HepG2 (cell line): ENCODE results near the gene BCL2. TPM values are rescaled to one million over a fixed set of nuclear protein-coding genes. Genes with fewer than 3 reads are reported as not detected.

Experiments used
- CEBPG ChIP-seq: IDR thresholded peaks from 2 replicates; pipeline ENCODE4 v1.6.1; 2016
- EHMT2 ChIP-seq: fragments of 200-600 bp; sonication (generic); IDR thresholded peaks from 2 replicates; pipeline ENCODE4 v1.7.0; 2017; ENCODE audit warnings: antibody characterized with exemption, low read depth, low read length, borderline replicate concordance
- KDM4B ChIP-seq: sonication (generic); formaldehyde crosslinking; IDR thresholded peaks from 2 replicates; pipeline ENCODE4 v1.4.0; 2020; ENCODE audit warnings: missing genetic modification reagents
- MBD4 ChIP-seq: IDR thresholded peaks from 2 replicates; pipeline ENCODE4 v1.6.1; 2012; ENCODE audit warnings: low read length, inconsistent platforms, borderline replicate concordance
- MIER3 ChIP-seq: IDR thresholded peaks from 2 replicates; pipeline ENCODE4 v1.6.1; 2016; ENCODE audit warnings: missing compliant biosample characterization, borderline replicate concordance
- NFIB ChIP-seq: sonication (generic); formaldehyde crosslinking; IDR thresholded peaks from 2 replicates; pipeline ENCODE4 v1.9.0; 2021; ENCODE audit warnings: missing genetic modification reagents, mild to moderate bottlenecking, borderline replicate concordance
- POLR2AphosphoS2 ChIP-seq: IDR thresholded peaks from 2 replicates; pipeline ENCODE4 v1.6.1; 2011; ENCODE audit warnings: low read depth, low read length, improper control_type of control experiment
- REPIN1 ChIP-seq: sonication (generic); formaldehyde crosslinking; IDR thresholded peaks from 2 replicates; pipeline ENCODE4 v1.8.0; 2022; ENCODE audit warnings: missing genetic modification reagents, low read depth, mild to moderate bottlenecking, borderline replicate concordance
- RFX3 ChIP-seq: IDR thresholded peaks from 2 replicates; pipeline ENCODE4 v1.6.1; 2016; ENCODE audit warnings: missing biosample characterization, missing genetic modification reagents
- SPEN ChIP-seq: sonication (generic); formaldehyde crosslinking; IDR thresholded peaks from 2 replicates; pipeline ENCODE4 v1.5.1; 2020; ENCODE audit warnings: low read depth, mild to moderate bottlenecking, missing genetic modification reagents
- SYNCRIP ChIP-seq: fragments of 200-400 bp; formaldehyde crosslinking; IDR thresholded peaks from 2 replicates; pipeline ENCODE4 v1.6.1; 2018; ENCODE audit warnings: mild to moderate bottlenecking, low read depth, low read length; ENCODE audit not compliant: insufficient read depth
- TFAP4 ChIP-seq: sonication (generic); IDR thresholded peaks from 2 replicates; pipeline ENCODE4 v1.6.1; 2016; ENCODE audit warnings: low read depth, borderline replicate concordance
- ZBTB38 ChIP-seq: sonication (generic); formaldehyde crosslinking; IDR thresholded peaks from 2 replicates; pipeline ENCODE4 v1.5.1; 2020; ENCODE audit warnings: mild to moderate bottlenecking, missing genetic modification reagents
- ZBTB7B ChIP-seq: sonication (generic); formaldehyde crosslinking; IDR thresholded peaks from 2 replicates; pipeline ENCODE4 v1.4.0; 2020; ENCODE audit warnings: missing genetic modification reagents
- ZC3H13 ChIP-seq: sonication (generic); formaldehyde crosslinking; IDR thresholded peaks from 2 replicates; pipeline ENCODE4 v1.8.1; 2023; ENCODE audit warnings: mild to moderate bottlenecking, missing genetic modification reagents, moderate library complexity
- ZNF546 ChIP-seq: sonication (generic); formaldehyde crosslinking; conservative IDR thresholded peaks from 2 replicates; pipeline ENCODE4 v1.8.1; 2023; ENCODE audit warnings: mild to moderate bottlenecking, missing genetic modification reagents
- ZNF550 ChIP-seq: sonication (generic); formaldehyde crosslinking; IDR thresholded peaks from 2 replicates; pipeline ENCODE4 v1.4.0; 2020; ENCODE audit warnings: mild to moderate bottlenecking, missing genetic modification reagents, borderline replicate concordance
- ZNF772 ChIP-seq: sonication (generic); formaldehyde crosslinking; IDR thresholded peaks from 2 replicates; pipeline ENCODE4 v1.5.0; 2020; ENCODE audit warnings: mild to moderate bottlenecking, missing genetic modification reagents
- ZNF782 ChIP-seq: sonication (generic); formaldehyde crosslinking; IDR thresholded peaks from 2 replicates; pipeline ENCODE4 v1.4.0; 2020; ENCODE audit warnings: missing genetic modification reagents, mild to moderate bottlenecking, borderline replicate concordance
- ZSCAN30 ChIP-seq: sonication (generic); formaldehyde crosslinking; IDR thresholded peaks from 2 replicates; pipeline ENCODE4 v1.5.0; 2020; ENCODE audit warnings: mild to moderate bottlenecking, missing genetic modification reagents
- polyA plus RNA-seq, 8 experiments: library from polyadenylated mRNA; depleted of rRNA in 3 of 8; stranded (reverse) in 7 of 8; unstranded in 1 of 8; fragments of >200 nt; fragmentation: Illumina TruSeq in 4 of 8; extraction: Trizol in 4 of 8; gene quantifications; 2 replicates each; pipeline versions ENCODE4 v1.2.1 to v1.2.3, GENCODE V29; 2011 to 2016; ENCODE audit warnings: low read depth in 4 of 8, missing spikeins in 1 of 8, mixed read lengths in 1 of 8; ENCODE audit not compliant: insufficient read depth in 1 of 8
- total RNA-seq, 5 experiments: library from RNA; depleted of rRNA; stranded (reverse); fragments of >200 nt; fragmentation: Illumina TruSeq; extraction: Trizol; gene quantifications; 2 replicates each; pipeline ENCODE4 v1.2.3, GENCODE V29; 2016; ENCODE audit warnings: low read depth in 1 of 5
- TF ChIP-seq, protein P1 (sequence below): sonication (generic); formaldehyde crosslinking; IDR thresholded peaks from 2 replicates; pipeline ENCODE4 v1.5.0; 2020; ENCODE audit warnings: missing genetic modification reagents, mild to moderate bottlenecking, borderline replicate concordance
- TF ChIP-seq, protein P2 (sequence below): sonication (generic); formaldehyde crosslinking; IDR thresholded peaks from 2 replicates; pipeline ENCODE4 v1.5.0; 2020; ENCODE audit warnings: missing genetic modification reagents
- TF ChIP-seq, protein P3 (sequence below): sonication (generic); formaldehyde crosslinking; IDR thresholded peaks from 2 replicates; pipeline ENCODE4 v1.4.0; 2020; ENCODE audit warnings: missing genetic modification reagents, borderline replicate concordance
- TF ChIP-seq, protein P4 (sequence below): sonication (generic); formaldehyde crosslinking; IDR thresholded peaks from 2 replicates; pipeline ENCODE4 v1.9.0; 2022; ENCODE audit warnings: missing genetic modification reagents, mild to moderate bottlenecking, borderline replicate concordance

BCL2 gene
- total and polyA plus RNA-seq, 2 of the 13 experiments (the other 11 are each of a cell fraction or from before 2014, with no cell fraction given), result 0.07 to 0.53 TPM

DNA sequence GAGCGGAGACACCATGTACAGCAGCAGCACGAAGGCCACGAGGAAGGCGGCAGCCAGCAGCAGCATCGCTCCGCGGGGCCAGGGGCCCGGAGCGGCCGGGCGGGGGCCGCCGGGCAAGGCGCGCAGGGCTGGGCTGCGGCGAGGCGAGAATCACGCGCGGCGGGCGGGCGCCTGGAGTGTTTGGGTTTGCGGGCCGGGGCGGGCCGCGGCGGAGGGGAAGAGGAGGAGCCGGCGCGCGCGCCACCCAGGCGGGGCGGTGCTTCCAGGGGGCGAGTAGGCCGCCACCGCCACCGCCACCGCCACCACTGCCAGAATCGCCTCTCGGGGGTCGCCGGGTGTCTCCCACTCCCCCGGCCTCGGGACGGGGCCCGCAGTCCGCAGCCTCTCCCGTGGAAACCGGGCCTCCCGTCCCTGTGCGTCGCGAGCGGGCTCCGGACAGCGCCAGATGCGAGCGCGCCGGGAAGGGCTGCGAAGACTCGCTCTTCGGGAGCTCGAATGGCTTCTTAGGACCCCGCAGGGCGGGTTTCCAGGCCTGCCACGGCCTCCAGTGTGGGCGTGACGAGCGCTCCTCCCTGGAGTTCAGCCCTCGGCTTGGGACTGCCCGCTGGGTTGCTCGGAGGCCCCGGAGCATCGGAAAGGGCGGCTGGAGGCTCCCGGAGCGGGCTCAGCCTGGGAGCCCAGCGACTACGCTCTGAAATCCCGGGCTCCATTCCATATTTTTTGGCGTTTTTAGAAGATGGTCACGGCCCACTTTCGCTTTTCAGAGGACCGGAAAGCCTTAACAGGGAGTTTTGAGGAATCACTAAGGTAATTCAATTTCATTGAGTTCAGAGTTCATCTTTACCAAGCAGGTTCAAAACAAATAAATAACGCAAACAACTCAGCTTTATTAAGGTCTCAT is 47.7 kb upstream of the BCL2 start, which contains the start of gene KDSR (continued):
- TF ChIP-seq REPIN1 (CRISPR knock-in tag) (peak; percentile 97), CEBPG (CRISPR knock-in tag) (no peak), EHMT2 (no peak), ZNF550 (CRISPR knock-in tag) (no peak), ZSCAN30 (no peak), POLR2AphosphoS2 (no peak), SYNCRIP (no peak), ZNF546 (CRISPR knock-in tag) (no peak; the same call in 1 of the 2 replicates), ZNF782 (CRISPR knock-in tag) (no peak), RFX3 (no peak), ZBTB38 (CRISPR knock-in tag) (no peak), MIER3 (no peak), KDM4B (CRISPR knock-in tag) (peak; percentile 75; the same call in 1 of the 2 replicates), SPEN (CRISPR knock-in tag) (peak; percentile 25; the same call in 1 of the 2 replicates), NFIB (no peak), ZC3H13 (no peak), TFAP4 (peak; percentile 48; the same call in 1 of the 2 replicates), ZNF772 (CRISPR knock-in tag) (no peak; the same call in 1 of the 2 replicates), MBD4 (no peak), ZBTB7B (CRISPR knock-in tag) (peak; percentile 91)
- TF ChIP-seq, protein P1, sequence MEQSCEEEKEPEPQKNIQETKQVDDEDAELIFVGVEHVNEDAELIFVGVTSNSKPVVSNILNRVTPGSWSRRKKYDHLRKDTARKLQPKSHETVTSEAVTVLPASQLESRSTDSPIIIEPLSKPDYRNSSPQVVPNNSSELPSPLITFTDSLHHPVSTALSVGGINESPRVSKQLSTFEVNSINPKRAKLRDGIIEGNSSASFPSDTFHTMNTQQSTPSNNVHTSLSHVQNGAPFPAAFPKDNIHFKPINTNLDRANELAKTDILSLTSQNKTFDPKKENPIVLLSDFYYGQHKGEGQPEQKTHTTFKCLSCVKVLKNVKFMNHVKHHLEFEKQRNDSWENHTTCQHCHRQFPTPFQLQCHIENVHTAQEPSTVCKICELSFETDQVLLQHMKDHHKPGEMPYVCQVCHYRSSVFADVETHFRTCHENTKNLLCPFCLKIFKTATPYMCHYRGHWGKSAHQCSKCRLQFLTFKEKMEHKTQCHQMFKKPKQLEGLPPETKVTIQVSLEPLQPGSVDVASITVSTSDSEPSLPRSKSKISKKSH, result no peak
- TF ChIP-seq, protein P2, sequence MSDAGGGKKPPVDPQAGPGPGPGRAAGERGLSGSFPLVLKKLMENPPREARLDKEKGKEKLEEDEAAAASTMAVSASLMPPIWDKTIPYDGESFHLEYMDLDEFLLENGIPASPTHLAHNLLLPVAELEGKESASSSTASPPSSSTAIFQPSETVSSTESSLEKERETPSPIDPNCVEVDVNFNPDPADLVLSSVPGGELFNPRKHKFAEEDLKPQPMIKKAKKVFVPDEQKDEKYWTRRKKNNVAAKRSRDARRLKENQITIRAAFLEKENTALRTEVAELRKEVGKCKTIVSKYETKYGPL (CRISPR knock-in tag), result peak; percentile 29
- TF ChIP-seq, protein P3, sequence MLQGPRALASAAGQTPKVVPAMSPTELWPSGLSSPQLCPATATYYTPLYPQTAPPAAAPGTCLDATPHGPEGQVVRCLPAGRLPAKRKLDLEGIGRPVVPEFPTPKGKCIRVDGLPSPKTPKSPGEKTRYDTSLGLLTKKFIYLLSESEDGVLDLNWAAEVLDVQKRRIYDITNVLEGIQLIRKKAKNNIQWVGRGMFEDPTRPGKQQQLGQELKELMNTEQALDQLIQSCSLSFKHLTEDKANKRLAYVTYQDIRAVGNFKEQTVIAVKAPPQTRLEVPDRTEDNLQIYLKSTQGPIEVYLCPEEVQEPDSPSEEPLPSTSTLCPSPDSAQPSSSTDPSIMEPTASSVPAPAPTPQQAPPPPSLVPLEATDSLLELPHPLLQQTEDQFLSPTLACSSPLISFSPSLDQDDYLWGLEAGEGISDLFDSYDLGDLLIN (CRISPR knock-in tag), result peak; percentile 78; the same call in 1 of the 2 replicates
- TF ChIP-seq, protein P4, sequence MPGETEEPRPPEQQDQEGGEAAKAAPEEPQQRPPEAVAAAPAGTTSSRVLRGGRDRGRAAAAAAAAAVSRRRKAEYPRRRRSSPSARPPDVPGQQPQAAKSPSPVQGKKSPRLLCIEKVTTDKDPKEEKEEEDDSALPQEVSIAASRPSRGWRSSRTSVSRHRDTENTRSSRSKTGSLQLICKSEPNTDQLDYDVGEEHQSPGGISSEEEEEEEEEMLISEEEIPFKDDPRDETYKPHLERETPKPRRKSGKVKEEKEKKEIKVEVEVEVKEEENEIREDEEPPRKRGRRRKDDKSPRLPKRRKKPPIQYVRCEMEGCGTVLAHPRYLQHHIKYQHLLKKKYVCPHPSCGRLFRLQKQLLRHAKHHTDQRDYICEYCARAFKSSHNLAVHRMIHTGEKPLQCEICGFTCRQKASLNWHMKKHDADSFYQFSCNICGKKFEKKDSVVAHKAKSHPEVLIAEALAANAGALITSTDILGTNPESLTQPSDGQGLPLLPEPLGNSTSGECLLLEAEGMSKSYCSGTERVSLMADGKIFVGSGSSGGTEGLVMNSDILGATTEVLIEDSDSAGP (CRISPR knock-in tag), result peak; percentile 78; the same call in 1 of the 2 replicates
